ENCODE measurements around the gene MMP25.

The MMP25 gene

DNA sequence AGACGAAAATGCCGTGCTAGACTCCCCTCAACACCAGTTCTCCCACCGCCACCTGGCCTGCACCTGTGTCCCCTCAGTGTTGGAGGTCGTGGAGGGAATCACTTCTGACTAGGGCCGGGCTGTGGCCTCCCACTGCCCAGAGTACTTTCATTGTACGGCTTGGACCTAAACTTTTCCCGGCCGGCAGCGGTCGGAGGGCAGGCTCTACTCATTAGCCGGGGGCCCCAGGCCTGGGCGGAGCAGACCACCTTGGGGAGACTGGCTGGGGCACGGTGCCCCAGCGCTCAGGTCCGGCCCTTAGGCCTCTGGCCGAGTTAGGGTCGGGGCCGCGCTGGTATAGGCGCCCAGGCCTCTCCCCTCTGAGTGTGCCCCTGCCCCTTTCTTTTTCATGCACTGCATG is 29.0 kb upstream of the MMP25 start:
- DNase-seq (ENCODE audit: low read depth), result no peak
- no peak overlapping the region for H3K4me3 ChIP-seq (ENCODE audit: low read length)

DNA sequence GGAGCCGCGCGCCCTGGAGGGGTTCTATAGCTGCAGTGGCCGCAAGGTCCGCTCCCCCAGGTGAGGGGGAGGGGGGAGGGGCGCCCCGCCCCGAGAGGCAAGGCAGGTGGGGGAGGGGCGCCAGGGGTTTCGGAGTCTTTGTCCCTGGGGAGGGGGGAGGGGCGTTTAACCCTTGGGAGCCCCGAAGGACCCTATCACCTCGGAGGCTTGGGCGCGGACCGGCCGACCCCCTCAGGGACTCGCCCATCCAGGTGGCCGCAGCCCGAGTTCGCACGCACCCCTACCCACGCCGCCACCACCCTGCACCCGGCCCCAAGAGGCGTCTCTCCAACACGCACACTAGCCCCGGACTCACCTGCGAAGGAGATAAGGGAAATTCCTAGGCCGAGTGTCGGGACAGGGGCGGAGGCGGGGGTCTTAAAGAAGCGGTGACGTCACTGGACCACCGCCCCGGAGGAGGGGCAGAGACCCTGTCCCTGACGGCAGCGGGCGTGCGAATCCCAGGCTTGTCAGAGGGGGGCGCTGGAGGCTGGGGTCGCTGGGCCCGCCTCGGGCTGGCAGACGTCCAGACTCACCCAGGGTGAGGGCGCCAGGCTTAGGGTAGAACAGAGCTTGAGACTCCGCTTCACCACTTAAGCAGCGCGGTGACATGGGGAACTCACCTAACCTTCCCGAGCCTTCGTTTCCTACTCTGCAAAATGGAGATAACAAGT is 28.4 kb upstream of the MMP25 start, which contains the start of gene CLDN6:
Gene CLDN6, minus strand, starts transcription at position 390 of the 713 bp plus-strand sequence. CDS start 2,162 bp downstream, outside the sequence.
- peak within 1 kb of the TSS; percentile 4 for H3K4me3 ChIP-seq (ENCODE audit: low read length)

More for the DNA sequence above, 29.0 kb upstream of the MMP25 start:
- TF ChIP-seq, protein P1, sequence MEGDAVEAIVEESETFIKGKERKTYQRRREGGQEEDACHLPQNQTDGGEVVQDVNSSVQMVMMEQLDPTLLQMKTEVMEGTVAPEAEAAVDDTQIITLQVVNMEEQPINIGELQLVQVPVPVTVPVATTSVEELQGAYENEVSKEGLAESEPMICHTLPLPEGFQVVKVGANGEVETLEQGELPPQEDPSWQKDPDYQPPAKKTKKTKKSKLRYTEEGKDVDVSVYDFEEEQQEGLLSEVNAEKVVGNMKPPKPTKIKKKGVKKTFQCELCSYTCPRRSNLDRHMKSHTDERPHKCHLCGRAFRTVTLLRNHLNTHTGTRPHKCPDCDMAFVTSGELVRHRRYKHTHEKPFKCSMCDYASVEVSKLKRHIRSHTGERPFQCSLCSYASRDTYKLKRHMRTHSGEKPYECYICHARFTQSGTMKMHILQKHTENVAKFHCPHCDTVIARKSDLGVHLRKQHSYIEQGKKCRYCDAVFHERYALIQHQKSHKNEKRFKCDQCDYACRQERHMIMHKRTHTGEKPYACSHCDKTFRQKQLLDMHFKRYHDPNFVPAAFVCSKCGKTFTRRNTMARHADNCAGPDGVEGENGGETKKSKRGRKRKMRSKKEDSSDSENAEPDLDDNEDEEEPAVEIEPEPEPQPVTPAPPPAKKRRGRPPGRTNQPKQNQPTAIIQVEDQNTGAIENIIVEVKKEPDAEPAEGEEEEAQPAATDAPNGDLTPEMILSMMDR (conservative IDR thresholded peaks at IDR 0.05; ENCODE audit: low read depth, low read length), result no peak

DNA sequence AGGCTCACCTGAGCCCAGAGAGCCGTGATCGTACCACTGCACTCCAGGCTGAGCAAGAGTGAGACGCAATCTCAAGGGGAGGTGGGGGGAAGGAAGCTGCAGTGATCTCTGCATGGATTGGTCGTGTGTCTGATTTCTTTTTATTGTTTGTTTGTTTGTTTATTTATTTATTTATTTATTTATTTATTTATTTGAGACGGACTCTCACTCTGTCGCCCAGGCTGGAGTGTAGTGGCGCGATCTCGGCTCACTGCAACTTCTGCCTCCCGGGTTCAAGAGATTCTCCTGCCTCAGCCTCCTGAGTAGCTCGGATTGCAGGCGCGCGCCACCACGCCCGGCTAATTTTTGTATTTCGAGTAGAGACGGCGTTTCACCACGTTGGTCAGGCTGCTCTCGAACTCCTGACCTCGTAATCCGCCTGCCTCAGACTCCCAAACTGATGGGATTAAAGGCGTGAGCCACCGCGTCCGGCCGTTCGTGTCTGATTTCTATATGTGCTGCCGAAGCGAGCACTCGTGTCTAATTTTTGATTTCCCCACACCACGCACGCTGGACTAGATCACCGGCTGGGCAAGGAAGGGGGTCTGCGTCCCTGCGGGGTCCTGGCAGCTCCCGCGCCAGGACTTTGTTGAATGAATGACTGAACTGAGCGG is 26.6 kb upstream of the MMP25 start:
- TF ChIP-seq, protein P1 (conservative IDR thresholded peaks at IDR 0.05; ENCODE audit: low read depth, low read length), result no peak
- peak overlapping the region; percentile 51 for H3K4me3 ChIP-seq (ENCODE audit: low read length)
- DNase-seq (ENCODE audit: low read depth), result peak; percentile 17

More for the DNA sequence above, 28.4 kb upstream of the MMP25 start, which contains the start of gene CLDN6:
- DNase-seq (ENCODE audit: low read depth), result peak; percentile 13
- TF ChIP-seq, protein P1 (conservative IDR thresholded peaks at IDR 0.05; ENCODE audit: low read depth, low read length), result peak; percentile 56

DNA sequence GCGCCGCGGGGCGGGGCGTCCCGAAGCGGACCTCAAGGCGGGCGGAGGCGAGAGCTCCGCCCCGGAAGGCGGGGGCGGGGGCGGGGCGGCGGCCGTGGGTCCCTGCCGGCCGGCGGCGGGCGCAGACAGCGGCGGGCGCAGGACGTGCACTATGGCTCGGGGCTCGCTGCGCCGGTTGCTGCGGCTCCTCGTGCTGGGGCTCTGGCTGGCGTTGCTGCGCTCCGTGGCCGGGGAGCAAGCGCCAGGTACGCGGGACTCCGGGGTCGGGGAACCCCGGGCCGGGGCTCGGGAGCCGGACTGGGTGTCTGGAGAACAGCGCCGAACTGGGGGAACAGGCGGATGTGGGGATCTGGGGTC is 26.1 kb upstream of the MMP25 start, which contains the start of gene TNFRSF12A:
Gene TNFRSF12A, plus strand, starts transcription at position 122 of the 357 bp plus-strand sequence. Its CDS starts 30 bp downstream, at position 152.
- no peak for DNase-seq (ENCODE audit: low read depth)
- H3K4me3 ChIP-seq (ENCODE audit: low read length), result peak within 1 kb of the TSS; percentile 64
- TF ChIP-seq, protein P1 (conservative IDR thresholded peaks at IDR 0.05; ENCODE audit: low read depth, low read length), result no peak

DNA sequence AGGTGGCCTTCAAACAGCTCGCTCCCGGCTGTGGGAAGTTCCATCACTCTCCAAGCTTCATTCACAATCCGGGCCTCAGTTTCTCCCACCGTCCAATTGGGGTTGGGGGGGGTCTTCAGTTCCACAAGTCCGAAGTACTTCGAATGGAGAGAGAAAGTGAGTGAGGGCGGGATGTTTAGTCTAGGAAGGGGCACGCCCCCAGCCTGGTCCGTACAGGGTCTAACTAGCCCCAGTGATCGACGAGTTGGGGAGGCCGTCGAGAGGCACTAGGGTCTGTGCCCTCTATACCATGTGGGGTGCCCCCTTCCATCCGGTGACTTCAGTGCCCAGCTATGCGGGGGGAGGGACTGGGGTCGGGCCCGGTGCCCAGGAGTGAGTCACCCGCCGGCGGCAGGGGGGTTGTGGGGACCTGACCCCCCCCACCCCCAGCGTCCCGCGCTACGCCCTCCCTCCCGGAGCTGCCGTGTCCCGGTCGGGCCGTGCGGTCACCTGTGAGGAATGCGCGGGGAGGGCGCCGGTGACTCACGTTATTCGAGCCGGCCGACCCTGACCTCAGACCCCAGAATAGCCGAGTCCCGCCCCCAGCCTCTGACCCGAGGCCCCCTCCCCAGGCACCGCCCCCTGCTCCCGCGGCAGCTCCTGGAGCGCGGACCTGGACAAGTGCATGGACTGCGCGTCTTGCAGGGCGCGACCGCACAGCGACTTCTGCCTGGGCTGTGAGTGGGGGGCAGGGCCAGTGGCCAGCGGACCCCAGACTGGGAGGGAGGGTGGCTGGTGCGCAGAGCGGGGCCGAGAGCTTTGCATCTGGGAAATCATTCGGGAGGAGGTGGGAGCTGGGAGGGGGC is 25.5 kb upstream of the MMP25 start:
- TF ChIP-seq, protein P1 (conservative IDR thresholded peaks at IDR 0.05; ENCODE audit: low read depth, low read length), result no peak
- H3K4me3 ChIP-seq (ENCODE audit: low read length), result peak overlapping the region; percentile 64
- peak; percentile 79 for DNase-seq (ENCODE audit: low read depth)

DNA sequence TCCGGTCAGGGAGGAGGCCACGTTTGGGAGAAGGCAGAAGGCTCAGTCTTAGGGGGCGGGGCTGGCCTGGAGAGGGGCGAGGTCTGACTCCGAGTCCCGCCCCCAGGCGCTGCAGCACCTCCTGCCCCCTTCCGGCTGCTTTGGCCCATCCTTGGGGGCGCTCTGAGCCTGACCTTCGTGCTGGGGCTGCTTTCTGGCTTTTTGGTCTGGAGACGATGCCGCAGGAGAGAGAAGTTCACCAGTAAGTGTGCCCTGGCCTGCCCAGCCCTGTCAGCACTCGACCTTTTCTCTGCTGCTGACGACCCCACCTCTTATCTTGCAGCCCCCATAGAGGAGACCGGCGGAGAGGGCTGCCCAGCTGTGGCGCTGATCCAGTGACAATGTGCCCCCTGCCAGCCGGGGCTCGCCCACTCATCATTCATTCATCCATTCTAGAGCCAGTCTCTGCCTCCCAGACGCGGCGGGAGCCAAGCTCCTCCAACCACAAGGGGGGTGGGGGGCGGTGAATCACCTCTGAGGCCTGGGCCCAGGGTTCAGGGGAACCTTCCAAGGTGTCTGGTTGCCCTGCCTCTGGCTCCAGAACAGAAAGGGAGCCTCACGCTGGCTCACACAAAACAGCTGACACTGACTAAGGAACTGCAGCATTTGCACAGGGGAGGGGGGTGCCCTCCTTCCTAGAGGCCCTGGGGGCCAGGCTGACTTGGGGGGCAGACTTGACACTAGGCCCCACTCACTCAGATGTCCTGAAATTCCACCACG is 24.7 kb upstream of the MMP25 start:
- peak; percentile 80 for DNase-seq (ENCODE audit: low read depth)
- TF ChIP-seq, protein P1 (conservative IDR thresholded peaks at IDR 0.05; ENCODE audit: low read depth, low read length), result peak; percentile 24

More for the DNA sequence above, 24.7 kb upstream of the MMP25 start:
- H3K4me3 ChIP-seq (ENCODE audit: low read length), result peak overlapping the region; percentile 64
